Esophagus mucosa (tissue), 1 donor: ENCODE results near the gene ASTN2. TPM values are rescaled to one million over a fixed set of nuclear protein-coding genes. Genes with fewer than 3 reads are reported as not detected.

Experiments used
- ATAC-seq: fragments of 200-7000 bp; cut with Tn5 transposase; one replicate; pipeline ENCODE4 v1.9.1; 2020
- total RNA-seq: library from RNA; stranded (reverse); gene quantifications from one replicate; pipeline ENCODE4 v1.2.4, GENCODE V29; 2023
- donor health status: DM: yes; HTN: yes; CAD: no.

Gene ASTN2
- total RNA-seq, 1 donor from 2014 or later: 1.00 TPM

GRCh38 chr9:117363006-117363405, 51.9 kb downstream of the ASTN2 start:
- ATAC-seq: no peak

DNA sequence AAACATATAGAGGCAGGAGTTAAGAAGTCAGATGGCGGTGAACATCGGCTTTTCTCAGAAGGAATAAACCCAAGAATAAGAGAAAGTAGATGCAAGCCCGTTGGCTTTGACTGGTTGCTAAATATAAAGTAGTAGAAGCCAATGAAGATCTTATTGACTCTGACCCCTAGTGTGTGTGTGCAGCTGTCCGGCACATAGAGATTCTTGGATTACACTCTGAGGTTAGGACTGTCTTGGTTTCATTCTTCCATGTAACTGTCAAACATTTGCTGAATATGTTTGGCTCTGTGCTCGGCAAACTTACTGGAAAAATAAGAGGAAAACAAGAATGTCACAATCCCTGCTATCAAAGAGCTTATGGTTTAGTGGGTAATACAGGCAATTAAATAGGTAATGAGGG, 54.9 kb downstream of the ASTN2 start:
- ATAC-seq: no peak

DNA sequence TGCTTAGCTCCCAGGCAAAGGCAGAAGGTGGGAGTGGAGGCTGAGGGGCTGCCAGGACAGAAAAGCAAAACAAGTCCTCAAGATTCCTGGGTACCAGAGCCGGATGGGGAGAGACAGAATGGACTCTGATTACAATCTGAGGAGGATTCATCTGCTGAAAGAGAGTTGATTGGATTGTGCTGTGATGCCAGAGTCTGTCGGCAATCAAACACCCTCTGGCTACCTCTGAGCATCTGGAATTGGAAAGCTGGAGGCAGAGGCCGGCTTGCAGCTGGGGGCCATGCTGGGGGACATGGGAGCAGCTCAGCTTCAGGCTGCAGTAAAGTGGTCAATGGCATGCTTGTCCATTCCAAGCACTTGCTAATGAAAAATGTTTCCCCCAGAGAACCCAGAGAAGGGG, 59.3 kb downstream of the ASTN2 start:
- ATAC-seq: no peak

- no peak for ATAC-seq
Measured at GRCh38 chr9:117354997-117355396, 59.9 kb downstream of the ASTN2 start.

DNA sequence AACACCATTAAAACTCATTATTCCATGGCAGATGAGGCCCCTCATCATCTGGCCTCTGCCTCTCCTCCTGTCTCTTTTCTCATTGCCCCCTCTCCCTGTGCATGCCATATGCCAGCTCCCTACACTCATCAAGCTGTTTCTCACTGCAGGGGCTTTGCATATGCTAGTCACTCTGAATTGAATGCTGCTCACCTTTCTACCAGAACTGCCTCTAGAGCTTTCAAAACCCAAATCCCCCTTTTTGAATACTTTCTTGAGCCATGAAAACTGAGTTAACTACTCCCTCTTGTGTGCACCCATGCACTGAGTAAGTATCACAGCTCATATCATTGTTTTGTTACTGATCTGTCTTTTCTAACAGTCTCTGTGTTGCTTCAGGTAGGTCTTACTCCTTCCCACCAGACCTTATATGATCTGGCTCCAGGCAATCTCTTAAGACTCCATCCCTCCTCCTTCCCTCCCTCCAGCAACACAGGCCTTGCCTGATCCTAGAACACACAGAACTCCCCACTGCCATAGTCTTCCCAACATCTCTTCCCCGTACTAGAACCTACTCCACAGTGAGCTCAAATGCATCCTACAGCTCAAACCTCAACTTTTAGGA, 60.5 kb downstream of the ASTN2 start:
- ATAC-seq: no peak

DNA sequence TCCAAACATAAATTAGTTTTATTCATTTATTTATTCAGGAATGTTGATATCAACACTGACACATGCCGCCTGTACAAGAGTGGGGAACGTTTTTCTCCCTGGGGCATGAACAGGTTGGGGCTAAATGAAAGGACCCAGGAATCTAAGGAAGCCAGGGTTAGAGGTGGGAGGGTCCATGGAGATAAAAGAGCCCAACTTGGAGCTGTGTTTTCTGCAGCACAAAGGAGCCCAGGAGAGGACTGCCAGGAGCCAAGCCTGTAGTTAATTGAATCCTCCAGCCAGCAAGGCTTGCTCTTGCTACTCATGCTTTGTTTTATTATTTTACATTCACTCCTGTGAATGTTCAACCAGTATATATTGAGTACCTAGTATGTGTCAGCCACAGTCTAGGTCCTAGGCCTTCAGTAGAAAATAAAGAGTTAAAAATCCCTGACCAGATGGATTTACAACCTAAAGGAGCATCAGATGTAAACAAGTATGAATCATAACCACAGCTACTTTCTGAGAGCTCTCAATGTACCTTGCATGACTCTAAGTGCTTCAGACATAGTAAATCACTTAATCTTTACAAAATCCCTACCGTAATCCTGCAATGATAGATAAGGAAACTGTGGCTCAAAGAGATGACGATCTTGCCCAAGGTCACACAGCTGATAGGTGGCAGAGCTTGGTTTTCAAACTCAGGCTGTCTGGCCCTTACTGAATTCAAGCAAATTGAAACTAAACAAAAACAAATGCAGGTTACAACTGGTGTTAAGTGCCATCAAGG, 69.8 kb downstream of the ASTN2 start:
- no peak for ATAC-seq

- no peak for ATAC-seq
Measured at GRCh38 chr9:117343427-117343826, 71.4 kb downstream of the ASTN2 start.

DNA sequence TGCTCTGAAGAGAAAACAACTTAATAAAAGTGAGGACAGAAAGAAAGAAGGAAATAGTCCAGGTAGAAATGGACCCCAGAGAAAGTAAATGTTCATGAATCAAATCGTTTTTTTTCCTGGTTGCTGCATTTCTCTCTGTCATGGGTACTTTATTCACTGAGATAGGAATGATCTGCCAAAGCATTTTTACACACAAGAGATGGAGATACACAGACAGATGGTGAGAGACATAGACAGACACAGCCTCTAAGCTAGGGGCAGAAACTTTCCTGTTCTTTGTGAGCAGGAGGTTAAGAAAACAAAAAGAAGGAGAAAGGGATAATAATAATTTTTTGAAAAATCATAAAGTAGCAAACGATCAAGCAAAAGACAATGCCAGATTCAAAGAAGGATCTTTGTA, 73.7 kb downstream of the ASTN2 start:
- ATAC-seq: no peak

GRCh38 chr9:117340422-117340821, 74.4 kb downstream of the ASTN2 start:
- no peak for ATAC-seq

DNA sequence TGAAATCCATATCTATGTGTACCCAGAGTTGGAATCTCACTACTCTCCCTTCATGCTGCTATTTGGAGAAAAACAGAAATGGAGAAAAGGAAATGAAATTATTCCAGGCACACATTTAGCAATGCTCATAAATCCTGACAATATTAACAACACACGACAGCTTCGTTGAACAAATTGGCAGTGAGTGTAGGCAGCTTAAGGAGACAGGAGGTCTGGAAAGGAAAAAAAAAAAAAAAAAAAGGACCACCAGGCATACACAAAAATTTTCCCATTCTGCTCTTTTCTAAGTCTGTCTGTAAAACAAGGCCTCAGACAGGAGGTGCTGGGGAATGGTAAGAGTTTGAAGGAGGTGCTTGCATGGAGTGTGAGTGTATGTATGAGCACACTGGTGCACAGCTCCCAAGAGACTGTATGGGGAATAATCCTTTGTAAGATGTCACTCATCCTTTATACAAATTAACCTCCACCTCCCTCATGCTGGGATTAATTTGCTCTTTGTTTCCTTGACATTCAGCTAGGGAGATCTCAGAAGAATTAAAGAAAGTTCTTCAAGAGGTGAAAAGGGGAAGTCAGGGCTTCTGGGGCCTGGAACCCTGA, 78.9 kb downstream of the ASTN2 start:
- no peak for ATAC-seq

GRCh38 chr9:117334101-117334500, 80.8 kb downstream of the ASTN2 start:
- ATAC-seq: no peak

- ATAC-seq: no peak
Measured at GRCh38 chr9:117325831-117326230, 89.0 kb downstream of the ASTN2 start.

DNA sequence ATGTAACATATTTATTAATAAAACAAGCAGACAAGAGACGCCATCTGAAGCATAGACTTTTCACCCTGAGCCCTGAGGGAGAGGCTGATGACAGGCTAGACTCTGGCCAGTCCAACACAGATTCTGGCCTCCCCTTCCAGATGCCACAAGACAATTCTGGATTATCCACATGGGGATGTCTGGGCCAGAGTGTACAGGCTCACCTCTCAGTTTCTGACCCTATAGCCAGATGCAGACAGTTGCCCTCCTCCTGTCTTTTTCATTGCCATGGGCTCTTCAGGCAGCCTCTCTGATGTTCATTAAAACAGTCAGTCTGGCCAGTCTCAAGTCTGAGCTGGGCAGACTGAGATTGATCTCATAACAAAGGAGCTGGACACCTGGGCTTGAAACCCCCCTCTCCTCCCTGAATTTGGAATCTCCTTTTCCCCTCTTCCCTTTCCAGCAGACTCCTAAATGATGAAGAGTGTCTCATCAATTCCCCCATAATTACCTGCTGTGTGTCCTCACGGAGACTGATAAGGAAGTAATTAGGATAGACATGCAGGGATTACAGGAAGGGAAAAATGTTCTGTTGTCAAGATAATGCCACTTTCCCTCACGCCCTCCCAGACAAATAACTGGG, 89.6 kb downstream of the ASTN2 start:
- ATAC-seq: no peak

- ATAC-seq: no peak
Measured at GRCh38 chr9:117323390-117323789, 91.5 kb downstream of the ASTN2 start.

DNA sequence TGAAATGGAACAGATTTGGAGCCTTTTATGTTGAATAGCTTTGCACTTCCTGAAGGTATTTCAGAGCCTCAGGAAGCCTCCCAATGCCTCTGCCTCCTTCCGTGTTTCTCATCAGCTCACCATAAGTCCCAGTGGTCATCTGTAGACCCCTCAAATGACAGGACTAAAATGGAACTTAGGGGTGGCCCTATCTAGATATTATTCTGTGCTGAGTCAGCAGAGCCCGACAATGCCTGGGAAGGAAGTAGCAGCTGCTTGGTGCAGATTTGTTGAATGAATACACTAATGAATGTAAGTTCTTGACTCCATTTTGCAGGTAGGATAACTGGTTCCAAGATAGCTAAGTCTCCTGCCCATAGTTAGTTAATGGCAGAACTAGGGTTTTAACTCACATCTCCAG, 97.7 kb downstream of the ASTN2 start:
- ATAC-seq: no peak

GRCh38 chr9:117315236-117315635, 99.6 kb downstream of the ASTN2 start:
- ATAC-seq: no peak

GRCh38 chr9:117313989-117314388, 100.9 kb downstream of the ASTN2 start:
- ATAC-seq: no peak

GRCh38 chr9:117307701-117308100, 107.2 kb downstream of the ASTN2 start:
- no peak for ATAC-seq

DNA sequence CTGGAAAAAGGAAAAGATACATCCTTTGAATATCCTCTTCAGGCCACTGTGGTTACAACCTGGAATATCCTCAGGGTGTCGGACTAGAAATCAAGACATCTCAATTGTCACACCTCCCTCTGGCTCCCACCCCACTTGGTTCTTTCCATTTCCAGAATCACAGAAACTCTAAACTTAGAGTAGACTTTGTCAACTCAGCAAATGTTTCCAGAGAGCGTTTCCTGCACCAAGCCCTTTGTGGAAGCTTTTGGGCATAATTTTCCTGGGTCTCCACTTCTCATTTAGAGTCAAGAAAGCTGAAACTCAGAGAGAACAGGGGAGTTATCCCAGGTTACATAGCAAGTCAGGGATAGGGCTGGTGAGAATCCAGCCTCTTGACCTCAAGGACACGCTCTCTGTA, 108.8 kb downstream of the ASTN2 start:
- no peak for ATAC-seq

GRCh38 chr9:117305454-117305853, 109.4 kb downstream of the ASTN2 start:
- ATAC-seq: no peak

DNA sequence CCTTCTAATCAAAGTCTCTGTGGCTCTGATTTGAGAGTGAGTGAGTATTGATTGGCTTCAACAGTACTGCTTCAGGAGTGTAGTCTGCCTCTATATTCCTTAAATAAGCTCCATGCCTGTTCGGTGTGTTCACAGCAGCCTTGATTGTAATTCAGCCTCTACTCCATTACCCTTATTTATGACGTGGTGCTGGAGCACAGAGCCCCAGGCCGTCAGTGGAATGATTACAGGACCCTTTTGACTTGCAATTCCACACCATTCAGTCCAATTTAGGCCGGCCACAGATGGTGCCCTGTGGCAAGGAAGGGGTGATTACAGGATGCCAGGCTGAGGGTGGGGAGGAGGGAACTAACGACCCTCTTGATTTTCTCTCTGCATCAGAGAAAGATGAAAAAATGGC, 110.3 kb downstream of the ASTN2 start:
- no peak for ATAC-seq

DNA sequence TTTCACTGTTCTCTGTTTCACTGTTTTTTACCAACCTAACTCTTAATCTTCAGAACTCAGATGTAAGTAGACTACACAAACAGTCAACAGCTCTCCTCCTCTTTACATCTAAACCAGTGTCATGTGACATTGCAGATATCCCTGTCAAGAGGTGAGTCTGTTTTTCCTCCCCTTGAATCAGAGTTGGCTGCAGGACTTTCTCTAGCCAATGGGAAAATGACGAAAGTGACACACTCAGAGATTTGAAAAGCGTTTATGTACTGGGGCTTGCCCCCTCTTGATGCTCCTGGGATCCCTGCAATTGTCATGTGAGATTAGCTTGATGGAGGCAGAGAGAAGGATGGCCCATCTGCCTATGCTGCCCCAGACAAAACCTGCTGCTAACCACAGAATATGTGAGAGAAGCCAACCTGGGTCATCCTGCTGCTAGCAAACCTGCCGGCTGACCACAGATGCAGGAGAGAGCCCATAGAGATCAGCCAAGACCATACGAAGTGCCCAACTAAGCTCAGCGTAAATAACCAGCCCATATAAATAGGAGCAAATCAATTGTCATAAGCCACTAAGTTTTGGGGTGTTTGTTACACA, 111.1 kb downstream of the ASTN2 start:
- ATAC-seq: no peak

DNA sequence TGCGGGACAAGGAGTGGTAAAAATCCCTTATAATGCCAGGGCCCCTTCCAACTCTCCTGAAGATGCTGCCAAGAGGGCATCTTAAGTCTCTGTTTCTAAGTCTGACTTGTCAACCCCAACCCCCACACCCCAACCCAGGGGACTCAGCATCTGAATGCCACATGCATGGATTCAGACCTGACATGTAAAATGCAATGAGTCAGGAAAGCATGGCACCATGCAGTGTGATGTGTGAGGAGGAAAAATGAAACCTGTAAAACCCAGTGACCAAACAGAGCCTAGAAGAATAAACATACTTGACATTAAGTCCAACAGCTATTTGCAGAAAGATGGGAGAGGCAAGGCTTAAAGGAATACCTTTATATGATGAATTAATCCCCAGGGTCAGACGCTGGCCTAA, 112.4 kb downstream of the ASTN2 start:
- no peak for ATAC-seq
